Spleen (tissue), 7 donors: ENCODE results near the gene AK9.

Source experiments
- POLR2AphosphoS5 ChIP-seq, 3 donors: sonication (generic); formaldehyde crosslinking; IDR thresholded peaks; one replicate each; pipeline ENCODE4 v1.5.1; 2017; ENCODE audit warnings: antibody characterized with exemption in 3 of 3
- TF ChIP-seq, protein P1 (sequence below), 11 experiments: fragments of 200-600 bp in 7 of 11; fragments of 450-650 bp in 4 of 11; sonication (generic) in 4 of 11; IDR thresholded peaks in 8 of 11; conservative IDR thresholded peaks in 3 of 11; 1 replicate in 7 of 11; 2 replicates in 4 of 11; pipeline versions ENCODE4 v1.4.0 to v1.8.0; 2016 to 2021; ENCODE audit warnings: antibody characterized with exemption in 11 of 11, inconsistent platforms in 4 of 11, mild to moderate bottlenecking in 1 of 11
- donor health status: DM: no; HTN: no; CAD: no; lungs with moderate emphysema.
- donor health status: DM: no; HTN: no; CAD: no.
- donor health status: DM: no; HTN: no; CAD: no.

DNA sequence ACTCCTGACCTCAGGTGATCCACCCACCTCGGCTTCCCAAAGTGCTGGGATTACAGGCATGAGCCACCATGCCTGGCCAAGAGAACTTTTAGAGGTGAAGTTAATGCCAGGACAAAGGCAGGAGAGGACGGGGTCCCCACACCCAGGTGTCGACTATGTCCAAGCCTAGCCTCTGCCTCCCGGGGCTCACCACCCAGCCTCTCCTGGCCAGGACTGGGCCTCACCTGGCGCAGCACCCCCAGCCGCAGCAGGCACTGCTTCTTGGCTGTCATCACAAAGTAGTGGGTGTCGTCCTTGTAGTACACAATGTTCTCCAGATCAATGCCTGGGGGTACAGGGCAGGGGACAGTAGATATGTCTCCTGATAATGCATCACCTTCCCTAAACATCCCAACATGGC, 239.6 kb downstream of the AK9 start:
- TF ChIP-seq POLR2AphosphoS5 (IDR thresholded peaks at IDR 0.05), result peak in 1 of 3 donors; percentile 56
- TF ChIP-seq, protein P1, sequence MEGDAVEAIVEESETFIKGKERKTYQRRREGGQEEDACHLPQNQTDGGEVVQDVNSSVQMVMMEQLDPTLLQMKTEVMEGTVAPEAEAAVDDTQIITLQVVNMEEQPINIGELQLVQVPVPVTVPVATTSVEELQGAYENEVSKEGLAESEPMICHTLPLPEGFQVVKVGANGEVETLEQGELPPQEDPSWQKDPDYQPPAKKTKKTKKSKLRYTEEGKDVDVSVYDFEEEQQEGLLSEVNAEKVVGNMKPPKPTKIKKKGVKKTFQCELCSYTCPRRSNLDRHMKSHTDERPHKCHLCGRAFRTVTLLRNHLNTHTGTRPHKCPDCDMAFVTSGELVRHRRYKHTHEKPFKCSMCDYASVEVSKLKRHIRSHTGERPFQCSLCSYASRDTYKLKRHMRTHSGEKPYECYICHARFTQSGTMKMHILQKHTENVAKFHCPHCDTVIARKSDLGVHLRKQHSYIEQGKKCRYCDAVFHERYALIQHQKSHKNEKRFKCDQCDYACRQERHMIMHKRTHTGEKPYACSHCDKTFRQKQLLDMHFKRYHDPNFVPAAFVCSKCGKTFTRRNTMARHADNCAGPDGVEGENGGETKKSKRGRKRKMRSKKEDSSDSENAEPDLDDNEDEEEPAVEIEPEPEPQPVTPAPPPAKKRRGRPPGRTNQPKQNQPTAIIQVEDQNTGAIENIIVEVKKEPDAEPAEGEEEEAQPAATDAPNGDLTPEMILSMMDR (IDR thresholded peaks at IDR 0.05 in 8 of 11, conservative IDR thresholded peaks at IDR 0.05 in 3 of 11), result no peak
